Measurements from ENCODE around the gene ORAI3.

The ORAI3 gene

DNA sequence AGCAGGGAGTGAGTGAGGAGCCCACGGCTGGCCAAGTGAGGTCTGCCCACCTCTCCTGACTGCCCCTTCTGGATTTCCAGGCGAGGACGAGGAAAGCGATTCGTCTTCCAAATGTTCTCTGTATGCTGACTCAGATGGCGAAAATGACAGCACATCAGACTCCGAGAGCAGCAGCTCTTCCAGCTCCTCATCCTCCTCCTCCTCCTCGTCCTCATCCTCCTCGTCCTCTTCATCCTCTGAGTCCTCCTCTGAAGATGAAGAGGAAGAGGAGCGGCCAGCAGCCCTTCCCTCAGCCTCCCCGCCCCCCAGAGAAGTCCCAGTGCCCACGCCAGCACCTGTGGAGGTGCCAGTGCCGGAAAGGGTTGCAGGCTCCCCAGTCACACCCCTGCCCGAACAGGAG is 22.4 kb downstream of the ORAI3 start:
- no peak for DNase-seq (ENCODE audit: low spot score)

DNA sequence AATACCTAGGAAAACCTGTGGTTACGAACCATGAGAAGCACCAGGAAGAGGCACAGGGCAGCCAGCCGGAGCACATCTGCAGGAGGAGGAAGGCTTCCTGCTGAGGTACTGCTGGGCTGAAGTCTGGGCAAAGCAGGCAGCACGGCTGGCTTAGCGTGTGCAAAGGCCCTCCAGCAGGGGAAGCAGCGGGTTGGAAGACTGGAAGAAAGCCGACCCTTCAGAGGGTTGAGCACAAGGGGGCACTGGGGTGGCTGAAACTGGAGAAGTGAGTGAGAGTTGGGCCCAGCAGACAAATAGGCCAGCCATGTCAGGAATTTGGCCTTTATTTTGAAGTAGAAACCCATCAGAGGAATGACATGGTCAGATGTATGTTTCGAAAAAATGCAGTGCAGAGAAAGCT is 24.0 kb downstream of the ORAI3 start:
- DNase-seq (ENCODE audit: low spot score), result no peak

DNA sequence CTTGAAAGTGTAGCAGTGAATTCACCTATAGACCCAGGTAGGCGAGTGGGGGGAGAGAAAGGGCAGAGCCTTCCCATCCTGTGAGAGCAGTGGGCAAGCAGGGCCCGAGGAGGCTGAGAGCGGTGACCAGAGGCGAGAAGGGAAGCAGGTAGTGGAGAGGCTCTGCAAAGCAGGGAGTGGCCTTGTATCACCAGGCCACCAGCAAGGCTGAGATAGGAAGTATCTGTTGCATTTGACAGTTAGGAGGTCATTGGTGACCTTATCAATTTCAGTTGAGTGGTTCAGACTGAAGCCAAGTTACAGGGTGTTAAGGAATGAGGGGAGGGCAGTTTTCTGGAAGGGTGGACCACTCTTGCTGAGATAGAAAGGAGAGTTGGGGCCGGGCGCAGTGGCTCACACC is 25.5 kb downstream of the ORAI3 start:
- DNase-seq (ENCODE audit: low spot score), result no peak

DNA sequence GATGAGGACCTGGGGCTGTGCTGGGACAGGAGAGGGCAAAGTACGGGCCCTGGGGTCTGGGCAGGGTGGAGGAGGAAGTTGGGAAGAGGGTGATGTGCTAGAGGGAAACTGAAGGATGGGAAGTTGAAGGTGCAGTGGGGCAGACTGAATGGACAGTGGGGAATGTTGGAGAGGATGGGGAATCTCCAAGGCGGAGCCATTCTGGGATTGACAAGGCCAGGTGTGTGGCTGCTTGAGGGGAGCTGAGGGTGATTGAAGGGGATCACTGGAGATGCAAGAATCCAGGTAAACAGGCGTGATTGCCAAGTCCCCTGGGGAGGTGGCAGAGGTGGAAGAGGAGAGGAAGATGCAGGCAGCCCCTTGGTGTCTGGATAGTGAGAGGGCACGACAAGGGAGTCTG is 27.6 kb downstream of the ORAI3 start:
- no peak for DNase-seq (ENCODE audit: low spot score)

DNA sequence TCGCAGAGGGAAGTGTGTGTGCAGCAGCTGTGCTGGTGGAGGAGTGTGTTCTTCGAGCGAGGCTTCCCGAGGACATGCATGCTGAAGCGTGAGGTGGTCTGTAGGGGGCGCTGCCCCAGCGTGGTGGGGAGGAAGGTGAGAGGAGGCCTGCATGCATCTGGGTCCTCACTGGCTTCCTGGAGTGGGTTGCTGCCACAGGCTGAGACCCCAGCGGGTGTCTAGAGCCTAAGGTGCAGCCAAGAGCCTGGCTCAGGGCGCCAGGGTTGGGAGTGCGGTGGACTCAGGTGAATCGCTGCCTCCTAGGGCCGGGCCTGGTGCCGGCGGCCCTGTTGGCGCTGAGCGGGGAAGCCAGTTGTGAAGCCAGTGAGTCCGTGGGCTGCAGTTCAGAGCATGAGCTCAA is 28.6 kb downstream of the ORAI3 start:
- DNase-seq (ENCODE audit: low spot score), result no peak

DNA sequence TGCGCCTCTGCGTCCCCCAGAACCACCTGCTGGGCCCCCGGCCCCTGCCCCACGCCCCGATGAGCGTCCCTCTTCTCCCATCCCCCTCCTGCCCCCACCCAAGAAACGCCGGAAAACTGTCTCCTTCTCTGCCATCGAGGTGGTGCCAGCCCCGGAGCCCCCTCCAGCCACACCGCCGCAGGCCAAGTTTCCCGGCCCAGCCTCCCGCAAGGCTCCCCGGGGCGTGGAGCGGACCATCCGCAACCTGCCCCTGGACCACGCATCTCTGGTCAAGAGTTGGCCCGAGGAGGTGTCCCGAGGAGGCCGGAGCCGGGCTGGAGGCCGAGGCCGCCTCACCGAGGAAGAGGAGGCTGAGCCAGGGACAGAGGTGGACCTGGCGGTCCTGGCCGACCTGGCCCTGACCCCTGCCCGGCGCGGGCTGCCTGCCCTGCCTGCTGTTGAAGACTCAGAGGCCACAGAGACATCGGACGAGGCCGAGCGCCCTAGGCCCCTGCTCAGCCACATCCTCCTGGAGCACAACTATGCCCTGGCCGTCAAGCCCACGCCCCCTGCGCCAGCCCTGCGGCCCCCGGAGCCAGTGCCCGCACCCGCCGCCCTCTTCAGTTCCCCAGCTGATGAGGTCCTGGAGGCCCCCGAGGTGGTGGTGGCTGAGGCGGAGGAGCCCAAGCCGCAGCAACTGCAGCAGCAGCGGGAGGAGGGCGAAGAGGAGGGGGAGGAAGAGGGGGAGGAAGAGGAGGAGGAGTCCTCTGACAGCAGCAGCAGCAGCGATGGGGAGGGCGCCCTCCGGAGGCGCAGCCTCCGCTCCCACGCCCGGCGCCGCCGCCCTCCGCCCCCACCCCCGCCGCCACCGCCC is 30.5 kb downstream of the ORAI3 start:
- DNase-seq (ENCODE audit: low spot score), result no peak

DNA sequence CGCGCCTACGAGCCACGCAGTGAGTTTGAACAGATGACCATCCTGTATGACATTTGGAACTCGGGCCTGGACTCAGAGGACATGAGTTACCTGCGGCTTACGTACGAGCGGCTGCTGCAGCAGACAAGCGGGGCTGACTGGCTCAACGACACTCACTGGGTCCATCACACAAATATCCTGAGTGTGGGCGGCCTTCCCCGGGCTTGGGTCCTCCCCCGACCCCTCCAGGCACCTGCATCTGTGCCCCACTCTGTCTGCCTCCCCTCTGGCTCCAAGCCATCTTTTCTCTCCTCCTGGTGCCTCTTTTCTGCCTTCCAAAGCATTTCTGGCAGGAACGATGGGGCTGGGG is 31.1 kb downstream of the ORAI3 start:
- DNase-seq (ENCODE audit: low spot score), result no peak

DNA sequence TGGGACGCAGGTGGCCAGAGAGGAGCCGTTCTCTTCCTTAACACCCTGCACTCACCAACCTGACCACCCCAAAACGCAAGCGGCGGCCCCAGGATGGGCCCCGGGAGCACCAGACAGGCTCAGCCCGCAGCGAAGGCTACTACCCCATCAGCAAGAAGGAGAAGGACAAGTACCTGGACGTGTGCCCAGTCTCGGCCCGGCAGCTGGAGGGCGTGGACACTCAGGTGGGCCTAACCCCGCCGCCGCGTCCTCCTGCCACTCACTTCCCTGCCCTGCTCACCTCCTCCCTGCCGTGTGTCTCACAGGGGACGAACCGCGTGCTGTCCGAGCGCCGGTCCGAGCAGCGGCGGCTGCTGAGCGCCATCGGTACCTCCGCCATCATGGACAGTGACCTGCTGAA is 31.6 kb downstream of the ORAI3 start:
- DNase-seq (ENCODE audit: low spot score), result no peak

DNA sequence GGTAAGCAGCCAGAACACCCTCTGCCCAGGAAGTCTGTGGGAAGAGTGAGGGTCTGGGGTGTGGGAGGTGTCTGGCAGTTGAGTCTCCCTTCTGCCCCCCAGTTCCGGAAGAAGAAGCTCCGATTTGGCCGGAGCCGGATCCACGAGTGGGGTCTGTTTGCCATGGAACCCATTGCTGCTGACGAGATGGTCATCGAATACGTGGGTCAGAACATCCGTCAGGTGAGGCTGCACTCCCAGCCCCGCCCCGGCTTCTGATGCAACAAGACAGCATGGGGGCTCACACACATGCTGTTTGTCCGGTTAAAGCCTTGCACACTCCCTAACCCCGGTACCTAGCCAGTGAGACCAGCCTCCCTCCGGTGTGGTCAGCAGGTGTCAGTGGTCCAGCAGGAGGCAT is 32.1 kb downstream of the ORAI3 start:
- DNase-seq (ENCODE audit: low spot score), result no peak

DNA sequence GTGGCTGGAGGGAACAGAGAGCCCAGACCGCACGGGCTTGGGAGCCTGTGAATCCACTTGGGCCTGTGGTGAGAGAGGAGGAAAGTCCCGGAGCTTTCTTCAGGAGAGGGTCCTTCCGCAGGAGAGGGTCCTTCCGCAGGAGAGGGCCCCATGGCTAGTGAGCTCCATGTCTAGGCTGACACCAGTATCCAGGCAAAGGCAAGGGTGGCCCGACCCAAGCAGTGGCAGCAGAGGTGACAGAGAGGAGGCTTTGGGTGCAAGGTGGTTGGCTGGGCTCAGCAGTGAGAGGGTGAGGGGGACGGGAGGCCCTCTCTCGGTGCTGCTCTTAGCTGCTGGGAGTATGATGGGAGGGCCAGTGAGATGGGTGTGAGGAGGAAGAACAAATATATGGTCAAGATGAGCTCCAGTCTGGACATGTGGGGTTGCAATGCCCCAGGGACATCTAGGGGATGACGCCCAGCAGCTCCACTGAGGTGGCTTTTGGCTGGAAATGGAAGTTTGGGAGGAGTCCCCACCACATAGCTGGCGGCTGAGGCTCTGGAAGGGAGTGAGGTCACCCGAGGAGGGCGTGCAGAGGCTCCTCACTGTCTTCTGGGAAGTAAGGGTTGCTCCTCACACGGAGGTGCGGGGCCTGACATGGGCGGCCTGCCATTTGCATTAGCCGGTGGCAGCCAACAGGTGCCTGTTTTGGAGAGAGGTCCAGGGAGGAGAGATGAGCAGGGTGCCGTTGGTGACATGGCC is 33.9 kb downstream of the ORAI3 start:
- DNase-seq (ENCODE audit: low spot score), result no peak

DNA sequence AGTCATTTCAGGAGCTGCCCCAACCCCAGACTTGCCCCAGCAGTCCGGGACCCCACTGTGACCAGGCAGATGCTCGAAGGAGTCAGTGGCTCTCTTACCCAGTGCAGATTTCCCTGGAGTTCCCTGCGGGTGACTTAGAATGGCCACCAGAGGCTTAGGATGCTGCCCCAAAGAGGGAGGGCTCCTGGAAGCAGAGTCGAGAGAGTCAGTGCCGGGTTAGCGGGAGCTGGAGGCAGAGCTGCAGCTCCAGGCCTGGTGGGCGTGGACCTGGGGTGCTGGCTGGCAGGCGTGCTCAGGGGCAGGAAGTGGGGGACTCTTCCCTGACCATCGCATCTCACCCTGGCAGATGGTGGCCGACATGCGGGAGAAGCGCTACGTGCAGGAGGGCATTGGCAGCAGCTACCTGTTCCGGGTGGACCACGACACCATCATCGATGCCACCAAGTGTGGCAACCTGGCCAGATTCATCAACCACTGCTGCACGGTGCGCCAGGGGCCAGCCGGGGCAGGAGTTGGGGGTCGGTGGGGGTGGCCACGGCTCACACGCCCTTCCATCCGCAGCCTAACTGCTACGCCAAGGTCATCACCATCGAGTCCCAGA is 34.5 kb downstream of the ORAI3 start:
- DNase-seq (ENCODE audit: low spot score), result no peak

DNA sequence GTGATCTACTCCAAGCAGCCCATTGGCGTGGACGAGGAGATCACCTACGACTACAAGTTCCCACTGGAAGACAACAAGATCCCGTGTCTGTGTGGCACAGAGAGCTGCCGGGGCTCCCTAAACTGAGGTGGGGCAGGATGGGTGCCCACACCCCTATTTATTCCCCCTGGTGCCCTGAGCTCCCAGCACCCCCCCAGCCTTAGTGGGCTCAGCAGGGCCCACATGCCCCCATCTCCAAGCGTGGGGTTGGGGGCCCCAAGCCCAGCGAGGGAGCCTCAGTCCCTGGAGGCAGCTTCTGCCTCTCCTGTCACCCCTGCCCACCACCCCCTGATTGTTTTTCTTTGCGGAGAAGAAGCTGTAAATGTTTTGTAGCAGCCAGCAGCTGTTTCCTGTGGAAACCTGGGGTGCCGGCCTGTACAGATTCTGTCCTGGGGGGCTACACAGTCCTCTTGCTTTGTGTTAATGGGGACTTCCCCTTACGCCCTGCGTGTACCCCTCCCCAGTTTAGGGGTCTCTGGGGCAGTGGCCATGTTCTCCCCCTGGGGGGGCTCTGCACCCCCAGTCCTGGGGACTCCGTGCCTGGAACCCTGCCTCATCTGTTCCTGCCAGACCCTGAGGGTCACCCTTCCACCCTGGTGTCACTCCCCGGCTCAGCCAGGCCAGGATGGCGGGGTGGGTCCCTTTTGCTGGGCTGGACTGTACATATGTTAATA is 35.2 kb downstream of the ORAI3 start:
- no peak for DNase-seq (ENCODE audit: low spot score)

DNA sequence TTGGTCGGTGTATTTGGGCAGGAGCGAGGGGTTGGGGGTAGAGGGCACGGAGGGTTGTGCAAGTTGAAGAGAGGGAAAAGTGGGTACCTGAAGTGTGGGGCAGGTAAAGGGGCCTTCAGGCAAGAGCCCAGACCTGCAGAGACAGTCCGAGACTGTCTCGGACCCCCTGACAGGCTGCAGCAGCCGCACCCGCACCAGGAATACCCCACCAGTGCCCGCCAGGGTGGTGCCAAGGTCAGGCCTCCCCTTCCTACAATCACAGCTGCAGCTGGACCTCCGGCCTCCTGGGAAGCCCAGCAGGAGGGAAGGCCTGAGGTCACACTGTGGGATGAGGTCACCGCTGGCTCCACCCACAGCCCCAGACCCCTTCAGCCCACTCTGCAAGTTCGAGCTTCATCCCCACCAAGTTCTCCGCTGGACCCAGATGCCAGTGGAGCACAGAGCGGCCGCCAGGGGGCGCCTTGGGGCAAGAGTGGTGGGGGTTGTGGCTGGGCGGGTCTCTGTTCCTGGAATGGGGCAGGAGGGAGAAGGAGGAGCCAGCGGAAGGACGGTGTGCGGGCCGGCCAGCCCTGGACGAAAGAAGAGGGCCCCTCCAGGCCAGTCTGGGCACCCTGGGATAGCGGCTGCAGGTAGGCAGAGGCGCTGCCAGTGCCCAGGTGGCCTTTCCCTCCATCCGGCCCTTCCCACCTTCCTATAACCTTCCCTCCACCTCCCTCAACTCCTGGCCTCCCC is 36.0 kb downstream of the ORAI3 start, which contains the start of gene HSD3B7:
HSD3B7 (plus strand) TSS at position 539 of the 732 bp plus-strand sequence. CDS start 452 bp downstream, outside the sequence.
- peak; percentile 65 for DNase-seq (ENCODE audit: low spot score)

DNA sequence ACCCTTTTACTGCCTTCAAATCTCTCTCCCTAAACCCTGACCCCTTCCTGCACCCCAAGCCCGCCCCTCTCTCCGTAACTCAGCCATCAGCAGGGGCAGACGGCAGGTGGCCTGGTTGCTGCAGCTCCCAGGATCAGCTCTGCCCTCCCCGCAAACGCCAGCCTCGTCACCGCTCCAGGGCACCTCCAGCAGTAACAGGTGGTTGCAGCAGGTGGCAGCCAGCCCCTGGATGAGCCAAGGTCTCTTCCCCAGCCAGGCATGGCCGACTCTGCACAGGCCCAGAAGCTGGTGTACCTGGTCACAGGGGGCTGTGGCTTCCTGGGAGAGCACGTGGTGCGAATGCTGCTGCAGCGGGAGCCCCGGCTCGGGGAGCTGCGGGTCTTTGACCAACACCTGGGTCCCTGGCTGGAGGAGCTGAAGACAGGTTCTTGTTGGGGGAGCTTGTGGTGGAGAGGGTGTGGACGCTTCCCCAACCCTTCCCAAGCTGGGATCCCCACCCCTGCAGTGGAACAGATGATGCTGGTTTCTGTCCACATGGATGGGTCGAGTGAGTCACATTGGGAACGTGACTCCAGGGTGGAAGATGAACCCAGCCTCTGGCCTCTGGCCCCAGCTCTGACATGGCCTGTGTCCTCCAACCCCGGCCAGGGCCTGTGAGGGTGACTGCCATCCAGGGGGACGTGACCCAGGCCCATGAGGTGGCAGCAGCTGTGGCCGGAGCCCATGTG is 36.7 kb downstream of the ORAI3 start:
- no peak for DNase-seq (ENCODE audit: low spot score)

DNA sequence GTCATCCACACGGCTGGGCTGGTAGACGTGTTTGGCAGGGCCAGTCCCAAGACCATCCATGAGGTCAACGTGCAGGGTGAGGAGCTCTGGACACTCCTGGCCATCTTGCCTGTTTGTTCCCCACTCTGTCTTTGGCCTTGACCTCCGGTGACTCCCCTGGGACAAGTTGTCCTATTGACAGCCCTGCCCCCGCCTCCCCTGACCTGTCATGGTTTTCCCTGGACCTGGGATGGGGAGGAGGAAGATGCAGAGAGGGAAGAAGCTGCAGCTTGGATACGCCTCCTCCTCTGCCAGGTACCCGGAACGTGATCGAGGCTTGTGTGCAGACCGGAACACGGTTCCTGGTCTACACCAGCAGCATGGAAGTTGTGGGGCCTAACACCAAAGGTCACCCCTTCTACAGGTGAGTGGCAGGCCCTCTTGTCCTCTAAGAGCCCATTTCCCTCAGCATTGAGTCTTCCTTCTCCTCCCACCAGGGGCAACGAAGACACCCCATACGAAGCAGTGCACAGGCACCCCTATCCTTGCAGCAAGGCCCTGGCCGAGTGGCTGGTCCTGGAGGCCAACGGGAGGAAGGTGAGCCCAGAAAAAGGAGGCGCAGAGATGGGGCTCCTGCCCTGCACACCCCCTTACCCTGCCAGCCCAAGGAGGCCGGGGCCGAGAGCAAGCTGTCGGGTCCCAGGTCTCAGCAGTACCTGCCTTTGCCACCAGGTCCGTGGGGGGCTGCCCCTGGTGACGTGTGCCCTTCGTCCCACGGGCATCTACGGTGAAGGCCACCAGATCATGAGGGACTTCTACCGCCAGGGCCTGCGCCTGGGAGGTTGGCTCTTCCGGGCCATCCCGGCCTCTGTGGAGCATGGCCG is 37.5 kb downstream of the ORAI3 start:
- DNase-seq (ENCODE audit: low spot score), result no peak

DNA sequence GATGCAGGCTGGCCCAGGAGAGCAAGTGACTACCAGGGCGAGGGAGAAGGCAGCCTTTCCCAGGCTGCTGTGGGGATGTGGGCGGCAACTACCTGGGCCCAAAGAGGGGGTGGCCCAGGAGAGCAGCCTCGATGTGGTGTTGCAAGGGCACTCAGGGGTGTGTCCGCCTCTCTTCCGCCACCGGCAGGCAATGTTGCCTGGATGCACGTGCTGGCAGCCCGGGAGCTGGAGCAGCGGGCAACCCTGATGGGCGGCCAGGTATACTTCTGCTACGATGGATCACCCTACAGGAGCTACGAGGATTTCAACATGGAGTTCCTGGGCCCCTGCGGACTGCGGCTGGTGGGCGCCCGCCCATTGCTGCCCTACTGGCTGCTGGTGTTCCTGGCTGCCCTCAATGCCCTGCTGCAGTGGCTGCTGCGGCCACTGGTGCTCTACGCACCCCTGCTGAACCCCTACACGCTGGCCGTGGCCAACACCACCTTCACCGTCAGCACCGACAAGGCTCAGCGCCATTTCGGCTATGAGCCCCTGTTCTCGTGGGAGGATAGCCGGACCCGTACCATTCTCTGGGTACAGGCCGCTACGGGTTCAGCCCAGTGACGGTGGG is 38.8 kb downstream of the ORAI3 start:
- DNase-seq (ENCODE audit: low spot score), result no peak

DNA sequence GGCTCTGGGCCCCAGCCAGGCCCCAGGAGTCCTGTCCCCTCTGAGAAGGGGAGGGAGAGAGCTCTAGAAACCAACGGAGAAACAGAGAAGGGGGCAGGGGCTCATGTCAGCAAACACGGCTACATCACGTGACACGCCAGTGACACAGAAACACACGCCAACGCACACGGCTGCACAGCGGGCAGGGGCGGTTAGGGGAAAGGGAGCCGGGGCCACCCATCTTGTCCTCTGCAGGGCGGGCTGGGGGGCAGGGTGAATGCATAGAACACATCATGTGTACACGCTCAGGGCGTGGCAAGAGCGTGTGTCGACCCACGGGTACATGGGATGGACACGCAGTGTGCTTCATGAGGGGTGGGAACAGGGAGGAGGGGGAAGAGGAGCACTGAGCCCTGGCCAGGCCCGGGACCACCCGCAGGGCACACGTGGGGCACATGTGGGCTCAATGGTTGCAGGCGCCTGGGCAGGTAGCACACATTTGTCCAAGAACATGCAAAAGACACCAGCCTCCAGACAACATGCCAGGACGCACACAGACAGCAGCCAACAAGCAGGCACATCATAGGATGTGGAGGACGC is 40.7 kb downstream of the ORAI3 start:
- DNase-seq (ENCODE audit: low spot score), result no peak

DNA sequence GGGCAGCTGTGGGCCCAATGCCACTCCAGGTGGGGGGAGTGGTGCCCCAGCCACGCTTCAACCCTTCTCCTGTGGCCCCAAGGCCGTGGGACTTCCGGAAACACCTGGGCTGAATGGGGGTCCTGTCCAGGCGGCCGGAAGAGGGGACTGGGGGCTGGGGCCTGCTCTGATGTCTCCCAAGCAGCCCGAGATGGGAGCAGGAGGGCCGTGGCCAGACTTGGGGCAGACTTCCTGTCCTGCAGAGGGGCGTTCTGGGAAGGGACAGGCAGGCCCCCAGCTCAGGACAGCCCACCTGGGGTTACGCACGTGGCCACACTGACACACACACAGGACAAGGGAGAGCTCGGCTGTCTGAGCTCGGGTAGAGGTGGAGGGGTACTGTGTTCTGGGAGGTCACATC is 41.2 kb downstream of the ORAI3 start:
- DNase-seq (ENCODE audit: low spot score), result no peak

DNA sequence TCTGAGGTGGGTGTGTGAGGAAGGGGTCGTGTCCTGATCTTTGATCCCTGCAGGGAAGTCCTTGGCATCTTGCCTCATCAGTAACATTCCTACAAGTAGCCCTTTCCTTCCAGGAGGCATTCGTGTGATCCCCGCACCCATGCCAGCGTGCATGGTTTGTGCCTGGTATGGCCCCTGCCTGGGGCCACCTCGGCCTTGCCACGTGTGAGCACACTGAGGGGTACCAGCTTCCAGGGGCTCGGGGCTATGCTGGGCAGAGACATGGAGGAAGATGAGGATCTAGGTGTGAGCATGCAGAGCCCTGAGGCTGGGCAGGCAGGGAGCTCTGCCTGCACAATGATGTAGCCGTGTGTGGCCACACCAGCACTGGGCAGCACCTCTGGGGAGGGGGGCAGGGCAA is 42.2 kb downstream of the ORAI3 start:
- no peak for DNase-seq (ENCODE audit: low spot score)

Measured in CD4-positive, alpha-beta T cell treated with Interleukin-6 at 100 ng/mL for 8 hours (primary cell).